Measurements from ENCODE around the gene HIVEP1.

DNA sequence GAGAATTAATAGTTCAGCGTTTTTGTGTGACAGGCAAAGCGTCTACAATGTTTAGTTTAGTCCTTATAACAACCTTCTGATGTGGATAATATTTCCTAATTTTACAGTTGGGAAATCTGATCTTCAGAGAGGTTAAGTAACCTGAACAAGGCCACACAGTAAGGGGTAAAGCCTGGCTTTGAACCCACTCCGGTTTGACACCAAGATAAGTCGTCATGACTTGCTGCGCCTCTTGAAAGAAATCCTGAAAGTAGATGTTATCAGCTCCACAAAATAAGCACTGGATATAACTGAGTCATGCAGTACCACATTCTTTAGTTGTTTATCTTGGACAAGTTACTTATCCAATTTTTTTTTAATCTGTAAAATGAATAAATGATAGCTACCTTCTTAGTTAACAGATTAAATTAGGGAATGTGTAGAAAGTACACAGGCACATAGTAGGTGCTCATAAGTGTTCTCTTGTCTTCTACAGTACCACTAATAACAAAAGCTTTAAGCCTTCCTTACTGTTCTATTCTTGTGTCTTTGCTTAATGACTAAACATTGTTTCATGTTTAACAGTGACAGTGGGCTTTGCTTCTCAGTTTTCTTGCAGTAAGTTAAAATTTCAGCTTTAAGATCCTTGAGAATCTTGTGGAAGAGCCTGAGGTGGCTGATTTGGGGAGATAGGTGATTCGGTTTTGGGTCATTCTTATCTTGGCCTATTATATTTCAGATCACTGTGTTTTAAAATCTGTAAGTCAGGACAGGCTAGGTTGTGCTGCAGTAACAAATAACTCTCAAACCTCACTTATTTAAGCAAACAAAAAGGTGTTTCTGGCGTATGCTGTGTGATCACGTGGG, 2.1 kb downstream of the HIVEP1 start:
- TF ChIP-seq POLR2AphosphoS5 (IDR thresholded peaks at IDR 0.05; ENCODE audit: low read depth, low read length) (no peak), TCF7L2 (IDR thresholded peaks at IDR 0.05; ENCODE audit: low read depth, low read length) (no peak), SIN3A (IDR thresholded peaks at IDR 0.05; ENCODE audit: borderline replicate concordance, insufficient read depth, low read depth, low read length) (no peak)
- TF ChIP-seq, protein P1, sequence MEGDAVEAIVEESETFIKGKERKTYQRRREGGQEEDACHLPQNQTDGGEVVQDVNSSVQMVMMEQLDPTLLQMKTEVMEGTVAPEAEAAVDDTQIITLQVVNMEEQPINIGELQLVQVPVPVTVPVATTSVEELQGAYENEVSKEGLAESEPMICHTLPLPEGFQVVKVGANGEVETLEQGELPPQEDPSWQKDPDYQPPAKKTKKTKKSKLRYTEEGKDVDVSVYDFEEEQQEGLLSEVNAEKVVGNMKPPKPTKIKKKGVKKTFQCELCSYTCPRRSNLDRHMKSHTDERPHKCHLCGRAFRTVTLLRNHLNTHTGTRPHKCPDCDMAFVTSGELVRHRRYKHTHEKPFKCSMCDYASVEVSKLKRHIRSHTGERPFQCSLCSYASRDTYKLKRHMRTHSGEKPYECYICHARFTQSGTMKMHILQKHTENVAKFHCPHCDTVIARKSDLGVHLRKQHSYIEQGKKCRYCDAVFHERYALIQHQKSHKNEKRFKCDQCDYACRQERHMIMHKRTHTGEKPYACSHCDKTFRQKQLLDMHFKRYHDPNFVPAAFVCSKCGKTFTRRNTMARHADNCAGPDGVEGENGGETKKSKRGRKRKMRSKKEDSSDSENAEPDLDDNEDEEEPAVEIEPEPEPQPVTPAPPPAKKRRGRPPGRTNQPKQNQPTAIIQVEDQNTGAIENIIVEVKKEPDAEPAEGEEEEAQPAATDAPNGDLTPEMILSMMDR (IDR thresholded peaks at IDR 0.05): no peak
- TF ChIP-seq, protein P2, sequence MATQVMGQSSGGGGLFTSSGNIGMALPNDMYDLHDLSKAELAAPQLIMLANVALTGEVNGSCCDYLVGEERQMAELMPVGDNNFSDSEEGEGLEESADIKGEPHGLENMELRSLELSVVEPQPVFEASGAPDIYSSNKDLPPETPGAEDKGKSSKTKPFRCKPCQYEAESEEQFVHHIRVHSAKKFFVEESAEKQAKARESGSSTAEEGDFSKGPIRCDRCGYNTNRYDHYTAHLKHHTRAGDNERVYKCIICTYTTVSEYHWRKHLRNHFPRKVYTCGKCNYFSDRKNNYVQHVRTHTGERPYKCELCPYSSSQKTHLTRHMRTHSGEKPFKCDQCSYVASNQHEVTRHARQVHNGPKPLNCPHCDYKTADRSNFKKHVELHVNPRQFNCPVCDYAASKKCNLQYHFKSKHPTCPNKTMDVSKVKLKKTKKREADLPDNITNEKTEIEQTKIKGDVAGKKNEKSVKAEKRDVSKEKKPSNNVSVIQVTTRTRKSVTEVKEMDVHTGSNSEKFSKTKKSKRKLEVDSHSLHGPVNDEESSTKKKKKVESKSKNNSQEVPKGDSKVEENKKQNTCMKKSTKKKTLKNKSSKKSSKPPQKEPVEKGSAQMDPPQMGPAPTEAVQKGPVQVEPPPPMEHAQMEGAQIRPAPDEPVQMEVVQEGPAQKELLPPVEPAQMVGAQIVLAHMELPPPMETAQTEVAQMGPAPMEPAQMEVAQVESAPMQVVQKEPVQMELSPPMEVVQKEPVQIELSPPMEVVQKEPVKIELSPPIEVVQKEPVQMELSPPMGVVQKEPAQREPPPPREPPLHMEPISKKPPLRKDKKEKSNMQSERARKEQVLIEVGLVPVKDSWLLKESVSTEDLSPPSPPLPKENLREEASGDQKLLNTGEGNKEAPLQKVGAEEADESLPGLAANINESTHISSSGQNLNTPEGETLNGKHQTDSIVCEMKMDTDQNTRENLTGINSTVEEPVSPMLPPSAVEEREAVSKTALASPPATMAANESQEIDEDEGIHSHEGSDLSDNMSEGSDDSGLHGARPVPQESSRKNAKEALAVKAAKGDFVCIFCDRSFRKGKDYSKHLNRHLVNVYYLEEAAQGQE (IDR thresholded peaks at IDR 0.05; ENCODE audit: insufficient read depth in 1 of 2, low read depth in 2 of 2, low read length in 1 of 2): no peak

All from Panc1 (cell line).